Activated B cell treated with CpG ODN at 0.5 μM for 24 hours (primary cell): ENCODE data around the gene EVL. TPM values are rescaled to one million over a fixed set of nuclear protein-coding genes. Genes with fewer than 3 reads are reported as not detected.

Experiments used
- ATAC-seq: fragments of 200-7000 bp; cut with Tn5 transposase; one replicate; pipeline ENCODE4 v1.10.0; 2021; ENCODE audit warnings: low read depth, mild to moderate bottlenecking, moderate library complexity
- CTCF ChIA-PET: fragments of 350-600 bp; sonication (Branson Sonifier 250); formaldehyde crosslinking; loops from one replicate; lab custom pipeline; 2021; ENCODE audit warnings: antibody characterized with exemption; lab: Charles Lee
- POLR2A ChIA-PET: fragments of 350-600 bp; sonication (Branson Sonifier 250); formaldehyde crosslinking; loops from one replicate; lab custom pipeline; 2021; ENCODE audit warnings: antibody characterized with exemption; lab: Charles Lee
- DNase-seq: peaks from one replicate; pipeline ENCODE4 v3.0.0; 2022
- H3K27ac Mint-ChIP-seq: one replicate; pipeline ENCODE4 v1.8.0; 2020; ENCODE audit warnings: mixed read lengths
- H3K27me3 Mint-ChIP-seq: one replicate; pipeline ENCODE4 v1.8.0; 2021; ENCODE audit warnings: mixed read lengths
- H3K36me3 Mint-ChIP-seq: one replicate; pipeline ENCODE4 v1.8.0; 2021; ENCODE audit warnings: low read depth, mixed read lengths
- H3K4me1 Mint-ChIP-seq: one replicate; pipeline ENCODE4 v1.8.0; 2021; ENCODE audit warnings: mixed read lengths
- H3K4me3 Mint-ChIP-seq: one replicate; pipeline ENCODE4 v1.8.0; 2020; ENCODE audit warnings: mild to moderate bottlenecking, mixed read lengths
- H3K9me3 Mint-ChIP-seq: one replicate; pipeline ENCODE4 v1.8.0; 2020; ENCODE audit warnings: mixed read lengths
- intact Hi-C: fragments of 100-400 bp; cut with micrococcal nuclease; formaldehyde crosslinking; loops from one replicate; pipeline ENCODE4 v1.15.1; 2024
- total RNA-seq: library from RNA; stranded (reverse); gene quantifications from 2 replicates; pipeline ENCODE4 v1.2.3, GENCODE V29; 2022
- TF ChIP-seq, protein P1 (sequence below): fragments of 200-600 bp; IDR thresholded peaks from one replicate; pipeline ENCODE4 v1.8.0; 2022; ENCODE audit warnings: antibody characterized with exemption, mild to moderate bottlenecking

The EVL gene
- total RNA-seq, 1 donor from 2014 or later = 272 TPM

DNA sequence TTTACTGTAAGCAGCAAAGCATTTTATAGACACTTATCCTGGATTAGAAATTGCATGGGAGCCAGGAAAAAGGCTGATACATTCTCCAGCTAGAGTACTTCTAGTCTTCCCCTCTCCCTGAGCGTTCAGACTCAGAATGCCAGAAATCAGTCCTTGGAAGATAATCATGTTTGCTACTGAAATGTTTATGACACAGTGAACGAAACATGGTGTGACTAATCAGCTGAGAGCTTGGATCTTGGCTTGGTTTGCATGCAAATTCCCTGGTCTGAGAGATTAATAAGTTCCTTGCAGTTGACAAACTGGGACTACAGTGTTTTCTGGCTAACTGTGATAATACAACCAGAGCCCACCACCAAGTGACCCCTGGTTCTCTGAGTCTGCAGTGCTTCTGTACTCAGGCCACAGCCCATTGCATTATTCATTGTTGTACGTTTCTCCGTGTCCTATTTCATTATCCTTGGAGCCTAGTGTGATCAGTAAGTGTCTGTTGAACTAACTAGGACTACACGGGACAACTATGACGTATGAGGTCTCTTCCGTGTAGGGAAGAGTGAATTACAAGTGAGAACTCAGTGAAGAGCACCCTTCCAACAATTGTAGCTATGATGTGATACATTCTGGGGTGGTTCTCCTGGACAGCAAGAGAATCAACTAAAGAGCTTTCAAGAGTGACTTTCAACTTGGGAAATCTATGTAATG is 34.6 kb upstream of the EVL start:
- CTCF ChIA-PET = no interaction called here
- POLR2A ChIA-PET = no interaction called here
- intact Hi-C loops = no loop called here
- peaks cover 6% of the 10 kb centered on the region for H3K27me3 Mint-ChIP-seq
- TF ChIP-seq, protein P1, sequence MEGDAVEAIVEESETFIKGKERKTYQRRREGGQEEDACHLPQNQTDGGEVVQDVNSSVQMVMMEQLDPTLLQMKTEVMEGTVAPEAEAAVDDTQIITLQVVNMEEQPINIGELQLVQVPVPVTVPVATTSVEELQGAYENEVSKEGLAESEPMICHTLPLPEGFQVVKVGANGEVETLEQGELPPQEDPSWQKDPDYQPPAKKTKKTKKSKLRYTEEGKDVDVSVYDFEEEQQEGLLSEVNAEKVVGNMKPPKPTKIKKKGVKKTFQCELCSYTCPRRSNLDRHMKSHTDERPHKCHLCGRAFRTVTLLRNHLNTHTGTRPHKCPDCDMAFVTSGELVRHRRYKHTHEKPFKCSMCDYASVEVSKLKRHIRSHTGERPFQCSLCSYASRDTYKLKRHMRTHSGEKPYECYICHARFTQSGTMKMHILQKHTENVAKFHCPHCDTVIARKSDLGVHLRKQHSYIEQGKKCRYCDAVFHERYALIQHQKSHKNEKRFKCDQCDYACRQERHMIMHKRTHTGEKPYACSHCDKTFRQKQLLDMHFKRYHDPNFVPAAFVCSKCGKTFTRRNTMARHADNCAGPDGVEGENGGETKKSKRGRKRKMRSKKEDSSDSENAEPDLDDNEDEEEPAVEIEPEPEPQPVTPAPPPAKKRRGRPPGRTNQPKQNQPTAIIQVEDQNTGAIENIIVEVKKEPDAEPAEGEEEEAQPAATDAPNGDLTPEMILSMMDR = no peak
- no peak overlapping the region for H3K4me3 Mint-ChIP-seq
- ATAC-seq (no peak), DNase-seq (no peak)
- H3K36me3 Mint-ChIP-seq = no peaks in the 10 kb centered on the region
- no peaks in the 10 kb centered on the region for H3K4me1 Mint-ChIP-seq
- H3K9me3 Mint-ChIP-seq = no peaks in the 10 kb centered on the region
- no peak overlapping the region for H3K27ac Mint-ChIP-seq

GRCh38 chr14:100031506-100032281 is 33.5 kb upstream of the EVL start:
- H3K27me3 Mint-ChIP-seq = peaks cover 6% of the 10 kb centered on the region
- no peaks in the 10 kb centered on the region for H3K9me3 Mint-ChIP-seq
- no peaks in the 10 kb centered on the region for H3K4me1 Mint-ChIP-seq
- ATAC-seq (no peak), DNase-seq (no peak)
- TF ChIP-seq, protein P1 = no peak
- H3K4me3 Mint-ChIP-seq = no peak overlapping the region
- intact Hi-C loops = no loop called here
- POLR2A ChIA-PET = no interaction called here
- H3K27ac Mint-ChIP-seq = no peak overlapping the region
- H3K36me3 Mint-ChIP-seq = no peaks in the 10 kb centered on the region
- CTCF ChIA-PET = no interaction called here

DNA sequence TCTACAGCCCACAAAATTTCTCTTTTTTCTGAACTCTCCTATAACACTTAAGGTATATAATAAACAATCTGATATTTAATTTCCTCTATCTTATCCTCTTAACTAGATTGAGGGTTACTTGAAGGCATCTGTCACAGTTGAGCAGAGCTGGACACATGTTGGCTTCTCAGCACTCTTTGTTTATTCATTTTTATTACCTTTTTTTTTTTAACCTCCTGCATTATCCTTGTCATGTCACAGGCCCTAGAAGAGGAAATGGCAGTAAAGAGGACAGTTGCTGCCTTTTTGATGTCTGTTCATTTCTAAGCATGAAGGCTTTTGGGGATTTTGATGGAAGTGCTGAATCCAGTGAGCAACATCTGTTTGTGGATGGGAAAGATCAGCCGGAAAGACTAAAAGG is 32.5 kb upstream of the EVL start:
- CTCF ChIA-PET = no interaction called here
- no peaks in the 10 kb centered on the region for H3K4me1 Mint-ChIP-seq
- no peak overlapping the region for H3K4me3 Mint-ChIP-seq
- POLR2A ChIA-PET = no interaction called here
- TF ChIP-seq, protein P1 = no peak
- ATAC-seq (no peak), DNase-seq (no peak)
- no peak overlapping the region for H3K27ac Mint-ChIP-seq
- peaks cover 6% of the 10 kb centered on the region for H3K27me3 Mint-ChIP-seq
- H3K9me3 Mint-ChIP-seq = no peaks in the 10 kb centered on the region
- H3K36me3 Mint-ChIP-seq = no peaks in the 10 kb centered on the region
- intact Hi-C loops = no loop called here

DNA sequence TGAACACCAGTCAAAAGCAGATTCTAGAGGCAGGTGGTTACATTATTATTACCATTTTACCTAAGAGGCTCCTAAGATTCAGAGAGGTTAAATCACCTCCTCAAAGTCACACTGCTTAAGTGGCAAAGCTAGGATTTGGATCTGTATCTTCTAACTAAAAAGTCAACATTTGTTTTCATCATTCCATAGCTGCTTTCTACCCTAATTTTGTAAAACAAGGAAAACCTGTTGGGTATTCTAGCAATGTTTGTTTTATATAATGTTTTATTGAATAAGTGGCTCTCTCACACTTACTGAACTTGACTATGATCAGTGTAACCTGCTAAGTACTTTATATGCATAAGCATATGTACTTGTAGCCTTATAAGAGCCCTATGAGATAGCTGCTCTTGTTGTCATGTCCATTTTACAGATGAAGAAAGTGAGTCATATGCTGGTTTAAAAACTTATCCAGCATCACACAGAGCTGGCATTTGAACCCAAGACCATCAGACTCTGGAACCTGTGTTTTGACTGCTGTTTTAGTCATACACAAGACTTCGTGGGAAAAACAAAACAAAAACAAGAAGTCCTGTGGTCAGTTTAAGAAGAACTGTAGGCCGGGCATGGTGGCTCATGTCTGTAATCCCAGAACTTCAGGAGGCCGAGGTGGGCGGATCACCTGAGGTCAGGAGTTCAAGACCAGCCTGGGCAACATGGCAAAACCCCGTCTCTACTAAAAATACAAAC is 31.7 kb upstream of the EVL start:
- no peaks in the 10 kb centered on the region for H3K36me3 Mint-ChIP-seq
- H3K4me1 Mint-ChIP-seq = no peaks in the 10 kb centered on the region
- intact Hi-C loops = no loop called here
- H3K27me3 Mint-ChIP-seq = no peaks in the 10 kb centered on the region
- ATAC-seq (no peak), DNase-seq (no peak)
- ChIA-PET POLR2A (no interaction called here), CTCF (interaction anchor here (2.3 kb wide), 1 partner anchor 75 kb away, joined by 10 read pairs; no protein-coding TSS in a partner anchor)
- no peak overlapping the region for H3K27ac Mint-ChIP-seq
- TF ChIP-seq, protein P1 = no peak
- H3K9me3 Mint-ChIP-seq = no peaks in the 10 kb centered on the region
- no peak overlapping the region for H3K4me3 Mint-ChIP-seq

DNA sequence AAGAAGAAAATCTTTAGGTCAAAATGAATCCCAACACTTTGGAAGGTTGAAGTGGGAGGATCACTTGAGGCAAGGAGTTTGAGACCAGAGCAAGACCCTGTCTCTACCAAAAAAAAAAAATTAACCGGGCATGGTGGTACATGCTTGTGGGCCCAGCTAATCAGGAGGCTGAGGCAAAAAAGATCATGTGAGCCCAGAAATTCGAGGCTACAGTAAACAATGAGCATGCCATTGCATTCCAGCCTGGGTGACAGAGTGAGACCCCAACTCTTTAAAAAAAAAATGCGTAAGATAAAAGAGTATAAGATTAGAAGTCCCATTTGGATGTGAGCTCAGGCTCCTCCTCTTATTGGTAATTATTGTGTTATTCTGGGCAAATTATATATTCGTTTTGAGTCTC is 30.8 kb upstream of the EVL start:
- Mint-ChIP-seq H3K36me3 (no peaks in the 10 kb centered on the region), H3K4me3 (no peak overlapping the region), H3K27me3 (no peaks in the 10 kb centered on the region), H3K4me1 (no peaks in the 10 kb centered on the region), H3K9me3 (no peaks in the 10 kb centered on the region), H3K27ac (no peak overlapping the region)
- CTCF ChIA-PET = interaction anchor here (1.1 to 2.3 kb wide), 2 partner anchors 11 to 74 kb away, joined by 4 to 10 read pairs; no protein-coding TSS in a partner anchor
- intact Hi-C loops = no loop called here
- DNase-seq = no peak
- POLR2A ChIA-PET = no interaction called here
- TF ChIP-seq, protein P1 = no peak
- ATAC-seq = no peak
